ES-I3 (cell line): ENCODE data around the gene ZC3H7B.

Experiments used
- H3K36me3 ChIP-seq: 2 replicates; pipeline ENCODE4 v1.6.1; 2013; ENCODE audit warnings: mild to moderate bottlenecking, low read length, control low read depth, moderate library complexity; ENCODE audit not compliant: insufficient read depth
- H3K4me1 ChIP-seq: 2 replicates; pipeline ENCODE4 v1.6.1; 2013; ENCODE audit warnings: mild to moderate bottlenecking, control low read depth, low read length; ENCODE audit not compliant: insufficient read depth
- H3K9ac ChIP-seq: 2 replicates; pipeline ENCODE4 v1.6.1; 2013; ENCODE audit warnings: low read depth, mild to moderate bottlenecking, low read length, moderate library complexity
- H3K9me3 ChIP-seq: 2 replicates; pipeline ENCODE4 v1.6.1; 2013; ENCODE audit warnings: mild to moderate bottlenecking, low read length, moderate library complexity; ENCODE audit not compliant: control insufficient read depth, insufficient read depth

Gene ZC3H7B

DNA sequence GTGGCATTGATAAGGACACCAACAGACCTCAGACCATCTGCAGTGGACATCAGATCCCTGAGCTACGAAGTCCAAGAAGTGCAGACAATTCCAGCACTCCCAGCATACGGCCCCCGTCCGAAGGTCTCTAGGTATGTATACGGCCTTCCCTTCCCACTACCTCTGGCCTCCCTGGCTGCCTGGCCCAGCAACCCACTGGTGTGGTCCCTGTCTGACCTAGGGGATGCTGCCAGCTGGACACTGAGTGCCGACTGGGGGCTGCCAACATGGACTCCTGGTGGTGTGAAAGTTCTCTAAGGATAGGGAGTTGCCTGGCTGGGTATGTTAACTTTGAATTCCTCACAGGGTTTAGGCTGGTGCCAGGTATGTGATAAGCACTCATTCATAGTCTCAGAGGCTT is 62.9 kb downstream of the ZC3H7B start:
- no peak overlapping the region for H3K9ac ChIP-seq
- peaks cover 21% of the 10 kb centered on the region; the same call in 1 of the 2 replicates for H3K4me1 ChIP-seq
- H3K9me3 ChIP-seq, result no peaks in the 10 kb centered on the region
- no peaks in the 10 kb centered on the region; the same call in 1 of the 2 replicates for H3K36me3 ChIP-seq

- Histone ChIP-seq H3K9me3 (no peaks in the 10 kb centered on the region), H3K9ac (no peak overlapping the region), H3K36me3 (no peaks in the 10 kb centered on the region), H3K4me1 (peaks cover 17% of the 10 kb centered on the region; the same call in 1 of the 2 replicates)
Observed at GRCh38 chr22:41364955-41365354, 63.6 kb downstream of the ZC3H7B start.

DNA sequence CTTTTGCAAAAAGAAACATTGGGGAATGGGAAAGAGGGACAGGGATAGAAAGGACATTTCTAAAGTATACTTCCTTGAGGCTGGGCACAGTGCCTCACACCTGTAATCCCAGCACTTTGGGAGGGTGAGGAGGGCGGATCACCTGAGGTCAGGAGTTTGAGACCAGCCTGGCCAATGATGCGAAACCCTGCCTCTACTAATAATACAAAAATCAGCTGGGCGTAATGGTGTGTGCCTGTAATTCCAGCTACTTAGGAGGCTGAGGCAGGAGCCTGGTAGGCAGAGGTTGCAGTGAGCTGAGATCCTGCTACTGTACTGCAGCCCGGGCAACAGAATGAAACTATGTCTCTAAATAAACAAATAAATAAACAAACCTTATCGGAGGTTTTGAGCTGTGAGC is 64.1 kb downstream of the ZC3H7B start:
- H3K4me1 ChIP-seq, result peaks cover 12% of the 10 kb centered on the region; the same call in 1 of the 2 replicates
- no peak overlapping the region for H3K9ac ChIP-seq
- H3K9me3 ChIP-seq, result no peaks in the 10 kb centered on the region

GRCh38 chr22:41366323-41367029 is 65.2 kb downstream of the ZC3H7B start:
- no peak overlapping the region for H3K9ac ChIP-seq
- H3K9me3 ChIP-seq, result no peaks in the 10 kb centered on the region
- peaks cover 12% of the 10 kb centered on the region; the same call in 1 of the 2 replicates for H3K4me1 ChIP-seq
- no peaks in the 10 kb centered on the region for H3K36me3 ChIP-seq

More for the DNA sequence above, 64.1 kb downstream of the ZC3H7B start:
- H3K36me3 ChIP-seq, result no peaks in the 10 kb centered on the region

GRCh38 chr22:41367039-41367679 is 65.8 kb downstream of the ZC3H7B start:
- no peaks in the 10 kb centered on the region for H3K9me3 ChIP-seq
- no peak overlapping the region for H3K9ac ChIP-seq
- no peaks in the 10 kb centered on the region for H3K36me3 ChIP-seq
- H3K4me1 ChIP-seq, result peaks cover 12% of the 10 kb centered on the region; the same call in 1 of the 2 replicates

- Histone ChIP-seq H3K4me1 (peaks cover 12% of the 10 kb centered on the region; the same call in 1 of the 2 replicates), H3K9ac (no peak overlapping the region), H3K36me3 (no peaks in the 10 kb centered on the region), H3K9me3 (no peaks in the 10 kb centered on the region)
Observed at GRCh38 chr22:41367680-41368542, 66.6 kb downstream of the ZC3H7B start.

- Histone ChIP-seq H3K9me3 (no peaks in the 10 kb centered on the region), H3K9ac (no peak overlapping the region), H3K36me3 (no peaks in the 10 kb centered on the region), H3K4me1 (peaks cover 12% of the 10 kb centered on the region; the same call in 1 of the 2 replicates)
Observed at GRCh38 chr22:41368543-41369423, 67.5 kb downstream of the ZC3H7B start.

DNA sequence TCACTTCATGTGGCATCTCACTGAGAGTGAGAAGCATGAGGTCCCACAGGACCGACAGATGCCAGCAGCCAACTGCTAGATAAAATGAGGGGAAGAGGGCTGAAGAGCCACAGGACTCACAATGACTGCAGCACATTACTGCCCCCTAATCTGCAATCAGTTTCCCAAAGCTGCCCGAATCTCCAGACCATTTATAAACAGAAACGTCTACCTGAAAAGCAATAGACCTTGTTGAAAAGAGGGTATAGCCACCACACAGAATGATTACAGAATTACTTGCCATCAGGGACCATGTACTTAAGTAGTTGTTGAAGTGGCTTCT is 68.1 kb downstream of the ZC3H7B start:
- H3K9ac ChIP-seq, result no peak overlapping the region
- no peaks in the 10 kb centered on the region for H3K36me3 ChIP-seq
- H3K9me3 ChIP-seq, result no peaks in the 10 kb centered on the region
- peaks cover 12% of the 10 kb centered on the region; the same call in 1 of the 2 replicates for H3K4me1 ChIP-seq

DNA sequence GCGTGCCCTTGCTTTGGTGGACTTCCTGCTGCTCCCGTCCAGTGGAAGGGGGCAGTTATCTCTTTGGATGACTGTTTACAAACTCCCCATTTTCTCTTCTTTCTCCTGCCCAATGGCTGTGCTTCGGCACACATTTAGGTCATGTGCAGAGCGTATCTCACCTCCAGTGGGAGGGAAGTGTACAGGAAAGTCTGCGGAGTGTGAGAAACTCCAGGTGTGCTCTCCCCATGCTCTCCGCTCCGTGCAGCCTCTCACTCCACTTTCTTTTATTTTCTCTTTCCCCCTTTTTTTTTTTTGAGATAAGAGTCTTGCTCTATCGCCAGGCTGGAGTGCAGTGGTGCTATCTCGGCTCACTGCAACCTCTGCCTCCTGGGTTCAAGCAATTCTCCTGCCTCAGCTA is 68.5 kb downstream of the ZC3H7B start:
- H3K9me3 ChIP-seq, result no peaks in the 10 kb centered on the region
- no peak overlapping the region for H3K9ac ChIP-seq
- H3K4me1 ChIP-seq, result peaks cover 14% of the 10 kb centered on the region; the same call in 1 of the 2 replicates
- H3K36me3 ChIP-seq, result no peaks in the 10 kb centered on the region

GRCh38 chr22:41377846-41378245 is 76.5 kb downstream of the ZC3H7B start:
- Histone ChIP-seq H3K9ac (no peak overlapping the region), H3K4me1 (peaks cover 5% of the 10 kb centered on the region; the same call in 1 of the 2 replicates), H3K9me3 (no peaks in the 10 kb centered on the region), H3K36me3 (no peaks in the 10 kb centered on the region)

- Histone ChIP-seq H3K36me3 (no peaks in the 10 kb centered on the region), H3K9ac (peak overlapping the region; percentile 64), H3K9me3 (no peaks in the 10 kb centered on the region), H3K4me1 (0 out of 2 replicates have a peak, but pooled peaks cover 5% of the 10 kb centered on the region)
Observed at GRCh38 chr22:41380993-41381328, 79.6 kb downstream of the ZC3H7B start.

DNA sequence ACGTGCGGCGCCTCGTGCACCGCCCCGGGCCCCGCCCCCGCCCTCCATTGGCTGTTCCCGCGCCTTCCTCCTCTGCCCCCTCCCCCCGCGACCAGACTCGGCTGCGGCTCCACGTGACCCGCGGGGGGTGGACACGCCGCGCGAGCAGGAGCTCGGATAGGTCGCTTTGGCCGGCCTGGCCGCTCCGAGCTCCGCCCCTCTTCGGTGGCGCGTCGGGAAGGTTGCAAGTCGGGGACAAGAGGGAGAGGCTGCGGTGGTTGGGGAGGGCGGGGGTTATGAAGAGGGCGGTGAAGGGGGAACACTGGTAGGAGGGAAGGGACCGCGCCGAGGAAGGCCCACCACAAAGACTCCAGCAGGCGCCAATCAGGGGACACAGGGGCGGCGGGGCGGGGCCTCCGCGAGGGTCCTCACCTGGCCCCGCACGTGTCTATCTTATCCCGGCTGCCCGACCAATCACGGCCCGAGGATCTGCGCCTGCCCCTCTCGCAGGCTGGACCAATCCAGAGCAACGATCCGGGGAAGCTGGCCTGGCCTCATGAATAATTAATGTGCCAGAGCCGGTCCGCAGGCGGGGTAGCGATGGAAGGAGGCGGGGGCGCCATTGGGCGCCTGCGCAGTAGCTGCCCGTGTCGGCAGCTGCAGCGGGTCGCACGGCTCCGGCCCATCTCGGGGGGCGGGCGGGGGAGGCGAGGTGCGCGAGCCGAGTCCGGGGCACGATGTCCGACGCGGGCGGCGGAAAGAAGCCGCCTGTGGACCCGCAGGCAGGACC is 80.2 kb downstream of the ZC3H7B start, which contains the start of gene TEF:
Gene TEF, plus strand, starts transcription at position 614 of the 769 bp plus-strand sequence. Its CDS starts 103 bp downstream, at position 717.
- Histone ChIP-seq H3K4me1 (0 out of 2 replicates have a peak, but pooled peaks cover 5% of the 10 kb centered on the region), H3K36me3 (no peaks in the 10 kb centered on the region), H3K9ac (peak within 1 kb of the TSS; percentile 77), H3K9me3 (no peaks in the 10 kb centered on the region)

DNA sequence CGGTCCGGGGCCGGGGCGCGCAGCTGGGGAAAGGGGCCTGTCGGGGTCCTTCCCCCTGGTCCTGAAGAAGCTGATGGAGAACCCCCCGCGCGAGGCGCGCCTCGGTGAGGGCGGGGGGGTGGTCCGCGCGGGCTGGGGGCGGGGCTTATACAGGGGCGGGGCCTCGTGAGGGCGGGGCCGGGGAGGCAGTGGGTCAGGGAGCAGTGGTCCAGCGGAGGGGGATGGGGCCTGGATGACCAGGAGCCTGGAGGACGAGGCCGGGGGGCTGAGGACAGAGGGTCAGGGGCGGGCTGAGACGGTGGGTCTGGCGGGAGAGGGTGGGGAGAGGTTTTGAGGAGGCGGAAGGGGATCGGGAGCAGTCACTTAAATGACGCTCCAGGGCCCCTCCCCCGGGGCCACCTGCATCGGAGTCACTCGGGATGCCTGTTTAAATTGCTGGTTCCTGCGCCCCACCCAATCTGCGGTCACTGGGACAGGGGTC is 80.8 kb downstream of the ZC3H7B start:
- 0 out of 2 replicates have a peak, but pooled peaks cover 5% of the 10 kb centered on the region for H3K4me1 ChIP-seq

More for the DNA sequence above, 80.8 kb downstream of the ZC3H7B start:
- H3K9me3 ChIP-seq, result no peaks in the 10 kb centered on the region
- peak overlapping the region; percentile 77 for H3K9ac ChIP-seq
- H3K36me3 ChIP-seq, result no peaks in the 10 kb centered on the region
